Fibroblast of pulmonary artery (primary cell): Measurements from ENCODE around the gene SETBP1.

Experiments used
- DNase-seq: peaks from one replicate; pipeline ENCODE4 v3.0.0-alpha.2; 2010; ENCODE audit warnings: low read depth
- H3K4me3 ChIP-seq: replicated peaks from 2 replicates; pipeline ENCODE4 v1.5.1; 2011; ENCODE audit warnings: low read depth, mild to moderate bottlenecking, control low read depth, low read length, moderate library complexity
- CTCF ChIP-seq: IDR thresholded peaks from 2 replicates; pipeline ENCODE4 v1.5.1; 2011; ENCODE audit warnings: mild to moderate bottlenecking, control low read depth, low read length, inconsistent platforms; ENCODE audit errors: missing control alignments

SETBP1 gene

GRCh38 chr18:44818668-44819403 is 138.1 kb downstream of the SETBP1 start:
- DNase-seq, result no peak
- no peak for TF ChIP-seq CTCF
- H3K4me3 ChIP-seq, result no peak overlapping the region

- no peak for TF ChIP-seq CTCF
These were observed 139.3 kb downstream of the SETBP1 start for GRCh38 chr18:44819944-44820510.

GRCh38 chr18:44821924-44822323 is 141.2 kb downstream of the SETBP1 start:
- H3K4me3 ChIP-seq, result no peak overlapping the region
- DNase-seq, result no peak
- no peak for TF ChIP-seq CTCF

More at GRCh38 chr18:44819944-44820510, 139.3 kb downstream of the SETBP1 start:
- H3K4me3 ChIP-seq, result no peak overlapping the region
- no peak for DNase-seq

- TF ChIP-seq CTCF, result no peak
These were observed 142.6 kb downstream of the SETBP1 start for GRCh38 chr18:44823286-44823685.

GRCh38 chr18:44823782-44824181 is 143.1 kb downstream of the SETBP1 start:
- TF ChIP-seq CTCF, result no peak
- DNase-seq, result peak; percentile 49

More at GRCh38 chr18:44823286-44823685, 142.6 kb downstream of the SETBP1 start:
- DNase-seq, result no peak
- no peak overlapping the region for H3K4me3 ChIP-seq

GRCh38 chr18:44824884-44825283 is 144.2 kb downstream of the SETBP1 start:
- H3K4me3 ChIP-seq, result no peak overlapping the region
- TF ChIP-seq CTCF, result no peak
- DNase-seq, result no peak

More at GRCh38 chr18:44823782-44824181, 143.1 kb downstream of the SETBP1 start:
- H3K4me3 ChIP-seq, result no peak overlapping the region
